GM21423 (cell line): Measurements from ENCODE around the gene KCNMA1.

ENCODE experiments used
- ATAC-seq: cut with Tn5 transposase; IDR thresholded peaks from one replicate; pipeline ENCODE4 v1.9.1; 2021; ENCODE audit warnings: mild to moderate bottlenecking, moderate library complexity; ENCODE audit not compliant: unreplicated experiment

Gene KCNMA1

DNA sequence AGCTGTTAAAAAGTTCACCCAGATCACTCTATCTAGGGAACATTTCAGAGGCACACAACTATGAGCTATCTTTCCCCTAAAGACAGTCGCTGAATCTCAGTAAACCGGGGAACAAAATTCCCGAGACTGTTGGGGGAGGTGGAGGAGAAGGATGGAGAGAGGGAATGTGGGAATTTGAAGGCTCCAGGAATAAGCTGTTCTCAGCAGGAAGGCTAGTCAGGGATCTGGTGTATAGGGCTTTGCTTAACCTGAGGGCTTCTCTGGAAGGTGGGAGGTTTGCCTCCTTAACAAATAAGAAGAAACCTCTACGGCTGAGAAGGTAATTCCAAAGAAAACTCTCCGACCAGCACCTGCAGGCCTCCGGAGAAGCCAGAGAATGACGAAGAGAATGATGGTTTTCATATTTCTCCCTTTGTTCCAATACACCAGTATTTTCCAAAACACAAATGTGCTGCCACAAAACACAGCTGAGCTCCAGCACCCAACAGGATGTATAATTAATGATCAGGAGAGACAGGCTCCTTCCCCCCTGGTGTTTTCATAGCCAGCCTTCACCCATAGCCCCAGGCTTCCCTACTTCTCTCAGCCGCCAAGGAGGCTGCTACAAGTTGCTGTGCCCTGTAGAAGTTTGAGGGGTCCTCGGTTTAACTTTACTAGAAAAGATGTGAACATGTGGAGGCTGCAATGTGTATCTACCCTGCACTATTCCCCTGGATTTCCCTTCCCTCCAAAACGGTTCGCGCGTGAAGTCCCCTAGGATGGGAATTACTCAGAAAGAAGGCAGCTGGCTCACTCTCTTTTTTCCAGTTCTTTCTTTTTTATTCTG lies 2.0 kb downstream of the KCNMA1 start:
- no peak for ATAC-seq

- ATAC-seq, result no peak
Measured at GRCh38 chr10:77634939-77635338, 2.7 kb downstream of the KCNMA1 start.

GRCh38 chr10:77633376-77633775 lies 4.2 kb downstream of the KCNMA1 start:
- ATAC-seq, result no peak

GRCh38 chr10:77631241-77631640 lies 6.4 kb downstream of the KCNMA1 start:
- ATAC-seq, result no peak

DNA sequence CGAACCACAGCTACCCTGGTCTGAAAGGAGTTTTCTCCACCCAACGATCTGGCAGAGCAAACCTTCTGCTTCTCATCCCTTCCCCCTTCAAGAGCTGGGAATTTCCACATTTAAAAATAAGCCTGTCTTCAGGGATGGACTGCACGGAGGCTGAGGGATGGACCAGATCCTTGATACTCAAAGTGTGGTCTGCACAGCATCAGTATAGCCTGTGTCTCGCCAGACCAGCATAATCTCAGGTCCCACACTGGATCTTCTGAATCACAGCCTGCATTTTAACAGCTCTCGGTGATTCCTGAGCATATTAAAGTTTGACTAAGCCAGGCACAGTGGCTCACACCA lies 7.1 kb downstream of the KCNMA1 start:
- no peak for ATAC-seq

DNA sequence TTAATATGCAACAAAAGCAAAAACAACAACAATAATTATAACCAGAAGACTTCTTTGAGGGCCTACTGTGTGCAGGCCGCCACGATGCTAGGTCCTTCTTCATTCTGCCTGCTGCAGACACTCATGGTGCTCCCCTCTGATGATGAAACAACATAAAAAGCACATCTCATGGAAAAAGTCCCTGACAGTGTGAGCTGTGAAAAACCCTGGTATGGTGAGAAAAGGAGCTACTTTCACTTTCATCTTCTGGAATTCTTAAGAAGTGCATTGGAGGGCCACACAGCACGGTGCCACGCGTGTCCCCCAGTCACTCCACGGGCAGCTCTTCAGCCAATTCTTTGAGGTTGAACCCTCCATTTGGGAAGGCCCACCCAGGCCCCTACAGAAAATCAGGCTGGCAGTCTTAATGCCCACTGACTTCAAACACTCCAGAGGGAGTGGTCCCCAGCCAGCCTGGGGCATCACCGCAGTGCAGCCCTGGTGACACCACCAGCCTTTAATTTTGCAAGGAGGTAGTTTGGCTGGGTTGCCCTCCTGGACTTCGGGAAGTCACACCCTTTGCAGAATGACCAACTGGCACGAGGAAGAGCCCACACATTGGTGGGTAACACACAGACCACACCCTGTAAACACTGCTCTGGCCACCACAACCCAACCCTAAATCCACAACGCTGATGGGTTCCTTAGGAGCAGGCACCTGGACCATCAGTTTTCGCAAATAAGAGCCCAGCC lies 7.7 kb downstream of the KCNMA1 start:
- ATAC-seq, result no peak

DNA sequence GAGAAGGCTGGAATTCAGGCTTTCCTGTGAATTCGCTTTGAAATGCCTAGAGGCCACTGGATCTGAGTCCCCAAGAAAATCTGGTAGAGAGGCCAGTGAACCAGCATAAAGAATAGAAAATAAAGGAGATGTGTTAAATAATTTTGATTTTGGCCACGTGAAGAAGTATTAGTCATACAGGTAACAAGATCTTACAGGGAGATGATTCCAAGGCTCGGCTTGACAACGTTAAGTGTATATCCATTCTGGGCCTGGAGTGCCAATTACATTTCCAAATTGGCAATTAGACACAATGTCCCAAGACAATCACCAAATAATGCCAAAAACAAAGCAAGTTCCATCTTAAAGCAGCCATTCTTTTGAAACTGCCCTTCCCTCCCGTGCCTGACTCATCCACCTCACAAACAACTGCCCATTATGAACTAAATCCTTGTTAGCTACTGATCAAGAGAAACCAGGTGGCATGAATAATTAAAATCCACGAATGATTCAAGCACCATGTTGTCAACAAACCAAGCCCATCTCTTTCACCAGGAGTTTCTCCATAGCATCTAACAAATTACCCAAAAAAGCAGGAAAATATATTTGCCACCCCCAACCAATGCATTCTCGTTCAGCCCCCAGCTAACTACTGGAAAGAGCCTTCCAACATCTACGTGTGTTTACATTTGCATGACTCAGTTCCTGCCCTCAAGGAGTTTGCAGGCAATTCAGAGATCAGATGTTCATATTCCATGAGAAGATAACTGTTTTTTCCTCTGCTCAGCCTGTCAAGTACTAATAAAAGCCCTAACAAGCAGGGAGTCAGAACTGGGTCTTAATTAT lies 8.5 kb downstream of the KCNMA1 start:
- no peak for ATAC-seq

DNA sequence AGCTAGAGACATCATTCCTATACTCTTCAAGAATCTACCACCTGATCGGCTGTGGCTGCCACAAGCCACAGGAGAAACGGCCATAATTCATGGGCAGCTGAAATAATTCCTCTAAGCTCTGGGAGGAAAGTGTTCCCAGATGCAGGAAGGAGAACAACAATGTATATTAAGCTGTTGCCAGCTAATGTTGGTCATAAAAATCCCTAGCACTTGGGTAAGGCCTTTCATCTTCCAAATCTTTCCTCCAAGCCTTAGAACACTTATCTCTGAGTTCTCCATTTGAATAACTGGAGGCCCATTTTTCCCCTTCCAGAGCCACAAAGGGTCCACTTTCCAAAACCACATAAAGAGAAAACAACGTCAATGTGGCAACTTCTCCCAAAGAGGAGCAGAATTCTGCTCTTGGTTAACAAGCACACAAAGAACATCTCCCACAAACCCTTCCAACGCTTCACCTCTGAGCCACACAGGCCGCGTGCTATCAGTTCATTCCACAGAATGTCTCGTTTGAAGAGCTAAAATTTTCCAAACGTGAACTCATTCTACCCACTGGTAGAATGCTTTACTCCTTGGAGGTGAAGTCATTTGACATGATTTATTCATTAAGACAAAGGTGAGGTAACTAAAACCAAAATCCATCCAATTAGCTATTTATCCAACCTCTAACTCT lies 11.2 kb downstream of the KCNMA1 start:
- ATAC-seq, result no peak

DNA sequence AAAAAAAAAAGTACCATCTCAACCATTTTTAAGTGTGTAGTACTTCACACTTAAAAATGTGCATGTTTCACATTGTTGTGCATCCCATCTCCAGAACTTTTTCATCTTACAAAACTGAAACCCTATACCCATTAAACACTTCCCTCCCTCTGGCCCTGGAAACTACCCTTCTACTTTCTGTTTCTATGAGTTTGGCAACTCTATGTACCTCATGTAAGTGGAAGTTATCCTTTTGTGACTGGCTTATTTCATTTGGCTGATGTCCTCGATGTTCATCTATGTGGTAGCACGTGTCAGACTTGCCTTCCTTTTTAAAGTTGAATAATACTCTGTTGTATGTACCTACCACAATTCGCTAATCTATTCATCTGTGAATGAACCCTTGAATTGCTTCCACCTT lies 12.2 kb downstream of the KCNMA1 start:
- ATAC-seq, result no peak

DNA sequence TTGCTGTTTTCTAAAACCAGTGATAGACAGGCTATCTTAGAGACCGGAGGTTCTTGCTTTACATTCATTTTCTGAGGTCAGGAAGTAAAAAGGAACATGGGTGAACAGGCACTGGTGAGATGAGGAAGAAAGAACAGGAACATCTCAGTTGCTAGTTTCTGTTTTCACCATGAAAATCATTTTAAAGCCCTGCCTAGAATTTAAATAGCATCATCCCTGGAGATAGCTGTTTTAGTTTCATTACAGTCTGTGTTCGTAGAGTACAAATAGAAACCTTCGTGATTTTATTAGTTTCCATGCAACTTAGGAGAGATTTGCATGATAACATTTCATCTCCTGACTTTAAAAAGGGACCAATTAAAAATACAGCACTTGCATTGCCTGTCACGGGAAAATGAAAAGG lies 14.7 kb downstream of the KCNMA1 start:
- peak; percentile 74 for ATAC-seq

GRCh38 chr10:77620731-77621130 lies 16.9 kb downstream of the KCNMA1 start:
- ATAC-seq, result no peak

DNA sequence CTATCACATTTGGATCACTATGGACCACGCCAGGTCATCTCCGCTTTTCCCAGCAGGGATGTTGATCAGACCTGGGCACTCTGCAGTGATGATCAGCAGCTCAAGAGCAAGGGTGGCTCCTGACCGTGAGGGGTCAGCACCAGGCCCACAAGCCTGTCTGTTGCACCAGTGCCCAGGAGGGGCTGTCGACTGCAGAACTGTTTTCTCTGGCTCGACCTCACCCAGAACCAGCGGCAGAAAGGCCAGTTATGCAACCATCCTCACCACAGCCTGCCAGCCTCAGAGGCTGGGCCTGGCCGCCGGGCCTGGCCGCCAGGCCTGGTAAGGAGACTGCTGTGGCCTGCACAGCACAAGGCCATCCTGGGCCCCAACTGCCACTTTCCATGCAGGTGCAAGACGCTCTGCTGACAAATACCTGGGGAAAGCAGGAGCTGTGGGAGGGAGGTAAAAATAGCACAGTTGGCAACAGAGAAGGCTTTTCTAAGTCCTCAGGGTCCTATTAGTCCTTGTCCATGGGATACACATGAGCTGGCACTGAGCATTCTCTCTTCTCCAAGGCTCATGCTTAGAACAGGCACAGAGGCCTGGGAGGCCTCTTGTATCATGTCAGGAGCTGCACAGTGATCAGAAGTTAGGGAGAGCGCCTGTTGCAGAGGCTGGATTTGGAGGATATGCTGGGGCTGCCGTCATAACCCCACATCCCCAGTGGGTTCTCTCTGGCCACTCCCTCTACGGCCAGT lies 17.5 kb downstream of the KCNMA1 start:
- ATAC-seq, result no peak

DNA sequence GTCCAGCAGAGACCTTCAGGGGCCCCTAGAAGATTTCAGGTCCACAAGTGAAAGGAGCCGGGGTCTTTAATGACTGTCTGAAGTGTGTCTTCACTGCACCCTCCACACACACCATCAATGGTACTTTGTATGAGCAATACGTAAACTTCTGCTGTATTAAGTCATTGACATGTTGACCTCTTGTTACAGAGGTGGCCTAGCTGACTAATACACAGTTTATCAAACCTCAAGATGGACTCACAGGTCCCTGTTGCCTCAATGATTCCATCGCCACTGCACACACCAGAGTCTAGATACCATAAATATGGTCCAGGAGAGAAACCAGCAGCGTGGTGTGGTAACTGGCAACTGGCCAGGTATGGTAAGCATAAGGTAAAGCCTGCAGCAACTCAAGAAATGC lies 19.5 kb downstream of the KCNMA1 start:
- ATAC-seq, result no peak

DNA sequence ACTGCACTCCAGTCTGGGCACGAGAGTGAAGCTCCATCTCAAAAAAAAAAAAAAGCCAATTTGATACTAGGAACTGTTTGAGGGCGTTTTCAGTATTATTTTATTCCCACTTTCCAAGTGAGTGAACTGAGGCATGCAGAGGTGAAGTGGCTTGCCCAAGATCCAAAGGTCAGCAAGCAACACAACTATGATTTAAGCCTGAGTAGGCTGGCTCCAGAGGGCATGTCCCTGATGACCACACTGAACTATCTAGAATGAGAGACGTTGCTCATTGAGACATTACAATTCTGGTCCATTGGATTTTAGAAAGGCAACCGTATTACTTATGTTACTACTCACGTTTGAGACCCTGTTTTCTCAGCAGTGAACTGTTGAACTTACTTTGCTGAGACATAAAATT lies 20.8 kb downstream of the KCNMA1 start:
- no peak for ATAC-seq

- no peak for ATAC-seq
Measured at GRCh38 chr10:77614778-77615625, 22.6 kb downstream of the KCNMA1 start.

DNA sequence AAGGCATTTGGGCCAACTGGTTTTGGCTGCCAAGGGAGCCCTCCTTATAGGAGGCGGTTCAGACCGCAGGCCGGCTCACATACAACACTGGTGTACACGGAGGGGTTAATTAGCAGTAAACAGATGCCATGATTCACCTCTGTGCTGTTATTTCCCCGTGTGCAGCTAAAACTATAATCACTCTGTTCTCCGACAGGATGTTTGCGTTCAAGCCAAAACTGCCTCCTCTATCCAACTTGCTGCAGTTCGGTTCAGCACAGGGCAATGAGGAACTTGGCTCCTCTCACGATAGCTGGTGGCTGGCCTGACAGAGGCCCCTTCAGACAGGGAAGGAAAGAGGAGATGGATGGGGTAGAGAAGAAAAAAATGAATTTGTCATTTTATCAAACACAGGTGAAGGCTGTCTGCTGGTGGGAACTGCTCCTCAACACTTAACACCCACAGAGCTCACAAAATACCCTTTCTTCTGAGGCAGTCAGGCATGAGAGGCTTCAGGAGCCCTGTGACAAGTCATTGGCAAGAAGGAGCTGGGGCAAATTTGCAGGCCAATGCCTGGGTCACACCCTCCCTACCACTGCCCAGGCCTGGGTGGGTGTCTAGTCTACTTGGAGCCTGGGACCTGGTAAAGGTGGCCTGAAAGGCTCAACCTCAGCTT lies 24.0 kb downstream of the KCNMA1 start:
- ATAC-seq, result no peak

DNA sequence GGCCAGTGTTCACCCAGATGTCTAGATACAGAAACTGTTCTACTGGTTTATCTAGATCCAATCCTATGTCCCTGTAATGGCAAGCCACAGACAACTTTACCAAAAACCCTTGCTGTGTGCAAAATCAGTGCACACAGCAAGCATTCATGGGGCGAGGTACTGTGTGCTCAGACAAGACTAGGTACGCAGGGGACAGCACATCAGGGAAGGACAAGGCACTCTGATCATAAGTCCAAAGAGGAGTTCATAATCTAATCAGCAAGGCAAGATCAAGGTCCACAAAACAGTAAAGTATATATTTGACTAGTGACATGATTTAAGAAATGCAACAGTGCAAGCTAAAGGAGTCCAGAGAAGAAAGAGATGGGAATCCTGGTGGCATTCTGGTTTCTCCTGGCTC lies 25.9 kb downstream of the KCNMA1 start:
- no peak for ATAC-seq

GRCh38 chr10:77611221-77611620 lies 26.4 kb downstream of the KCNMA1 start:
- ATAC-seq, result no peak

DNA sequence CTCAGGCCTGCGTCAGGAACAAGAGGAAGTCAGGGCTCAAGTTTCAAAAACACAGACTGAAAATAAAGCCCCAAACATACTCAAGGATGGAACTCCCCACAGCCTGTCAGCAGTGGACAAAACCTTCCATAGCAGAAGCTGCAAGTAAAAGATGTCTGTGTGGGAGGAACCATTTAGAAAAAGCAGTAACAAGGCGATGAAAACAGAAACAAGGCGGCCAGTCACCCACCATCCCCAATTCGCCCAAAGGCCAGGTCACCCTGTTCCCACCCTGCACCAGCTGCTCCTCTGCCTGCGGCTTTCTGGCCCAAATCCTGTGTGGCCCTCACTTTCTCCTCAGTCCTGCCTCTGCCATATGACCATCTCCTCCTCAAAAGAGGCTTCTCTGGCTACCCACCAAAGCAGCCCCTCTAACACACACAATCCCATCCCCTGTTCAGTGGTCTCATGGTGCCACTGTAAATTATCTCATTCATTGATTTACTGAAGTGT lies 27.8 kb downstream of the KCNMA1 start:
- no peak for ATAC-seq
